SK-N-MC (cell line): ENCODE measurements around the gene RAD51D.

ENCODE experiments used
- DNase-seq: peaks from one replicate; pipeline ENCODE4 v3.0.0-alpha.2; 2011; ENCODE audit warnings: low read depth, low spot score
- H3K27ac ChIP-seq: fragments of 200-600 bp; sonication (generic); 2 replicates; pipeline ENCODE4 v1.5.1; 2016; ENCODE audit warnings: mixed run types
- H3K36me3 ChIP-seq: fragments of 200-600 bp; sonication (generic); 2 replicates; pipeline ENCODE4 v1.6.1; 2017; ENCODE audit warnings: antibody characterized with exemption, low read length, mixed read lengths; ENCODE audit not compliant: insufficient read depth
- H3K4me3 ChIP-seq: fragments of 200-600 bp; sonication (generic); 2 replicates; pipeline ENCODE4 v1.5.1; 2016
- H3K9ac ChIP-seq: fragments of 200-600 bp; sonication (generic); 2 replicates; pipeline ENCODE4 v1.8.0; 2017; ENCODE audit warnings: mixed run types, mixed read lengths; ENCODE audit not compliant: insufficient read length
- H3K9me3 ChIP-seq: fragments of 200-600 bp; sonication (generic); 2 replicates; pipeline ENCODE4 v1.6.1; 2017; ENCODE audit warnings: low read depth, mild to moderate bottlenecking, antibody characterized with exemption, low read length, moderate library complexity, mixed read lengths
- EZH2 ChIP-seq: fragments of 200-600 bp; sonication (generic); IDR thresholded peaks from one replicate; pipeline ENCODE4 v1.6.1; 2017; ENCODE audit warnings: antibody characterized with exemption
- FOXP2 ChIP-seq: optimal IDR thresholded peaks from 2 replicates; pipeline ENCODE3; 2011; ENCODE audit warnings: mild to moderate bottlenecking, moderate library complexity; ENCODE audit not compliant: insufficient read depth; ENCODE audit errors: extremely low read length, control extremely low read depth
- POLR2AphosphoS5 ChIP-seq: IDR thresholded peaks from 2 replicates; pipeline ENCODE4 v1.6.1; 2012; ENCODE audit warnings: mild to moderate bottlenecking, low read depth, low read length, borderline replicate concordance

RAD51D gene

DNA sequence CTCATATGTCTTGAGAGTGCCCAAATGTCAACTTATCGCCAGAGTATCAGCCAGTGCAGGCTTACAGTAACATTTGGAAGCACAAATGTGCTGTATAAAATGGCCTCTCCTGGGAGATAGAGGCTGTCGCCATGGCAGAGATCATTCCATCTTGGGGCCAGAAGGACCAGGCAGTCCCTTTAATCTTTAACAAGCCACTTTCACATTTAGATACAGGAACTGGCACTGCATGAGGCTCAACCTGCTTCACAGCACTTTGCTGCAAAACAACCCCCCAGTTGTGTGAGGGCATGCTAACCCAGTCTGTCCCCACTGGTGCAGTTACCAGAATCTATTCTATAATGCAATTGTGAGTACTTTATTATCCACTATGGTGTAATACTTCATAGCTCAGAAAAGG lies 51.4 kb downstream of the RAD51D start:
- H3K4me3 ChIP-seq: no peak overlapping the region
- no peak overlapping the region for H3K27ac ChIP-seq
- no peaks in the 10 kb centered on the region for H3K9me3 ChIP-seq
- H3K9ac ChIP-seq: no peak overlapping the region
- H3K36me3 ChIP-seq: no peaks in the 10 kb centered on the region
- DNase-seq: no peak
- TF ChIP-seq POLR2AphosphoS5 (no peak), EZH2 (no peak), FOXP2 (no peak)

DNA sequence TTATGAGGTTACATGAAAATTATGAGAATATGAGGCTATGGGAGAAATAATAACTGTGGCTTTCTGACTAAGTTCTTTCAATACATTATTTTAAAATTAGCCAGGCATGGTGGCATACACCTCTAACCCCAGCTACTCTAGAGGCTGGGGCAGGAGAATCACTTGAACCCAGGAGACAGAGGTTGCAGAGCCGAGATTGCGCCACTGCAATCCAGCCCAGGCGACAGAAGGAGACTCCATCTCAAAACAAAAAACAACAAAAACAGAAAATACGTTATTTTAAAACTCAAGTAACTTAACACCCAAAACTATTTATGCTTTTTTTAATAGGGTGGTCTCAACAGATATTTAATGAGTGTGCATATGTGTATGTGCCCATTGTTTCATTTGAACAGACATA lies 53.8 kb downstream of the RAD51D start:
- Histone ChIP-seq H3K4me3 (no peak overlapping the region), H3K36me3 (no peaks in the 10 kb centered on the region), H3K9ac (no peak overlapping the region), H3K9me3 (no peaks in the 10 kb centered on the region), H3K27ac (no peak overlapping the region)
- DNase-seq: no peak
- TF ChIP-seq FOXP2 (no peak), EZH2 (no peak), POLR2AphosphoS5 (no peak)

DNA sequence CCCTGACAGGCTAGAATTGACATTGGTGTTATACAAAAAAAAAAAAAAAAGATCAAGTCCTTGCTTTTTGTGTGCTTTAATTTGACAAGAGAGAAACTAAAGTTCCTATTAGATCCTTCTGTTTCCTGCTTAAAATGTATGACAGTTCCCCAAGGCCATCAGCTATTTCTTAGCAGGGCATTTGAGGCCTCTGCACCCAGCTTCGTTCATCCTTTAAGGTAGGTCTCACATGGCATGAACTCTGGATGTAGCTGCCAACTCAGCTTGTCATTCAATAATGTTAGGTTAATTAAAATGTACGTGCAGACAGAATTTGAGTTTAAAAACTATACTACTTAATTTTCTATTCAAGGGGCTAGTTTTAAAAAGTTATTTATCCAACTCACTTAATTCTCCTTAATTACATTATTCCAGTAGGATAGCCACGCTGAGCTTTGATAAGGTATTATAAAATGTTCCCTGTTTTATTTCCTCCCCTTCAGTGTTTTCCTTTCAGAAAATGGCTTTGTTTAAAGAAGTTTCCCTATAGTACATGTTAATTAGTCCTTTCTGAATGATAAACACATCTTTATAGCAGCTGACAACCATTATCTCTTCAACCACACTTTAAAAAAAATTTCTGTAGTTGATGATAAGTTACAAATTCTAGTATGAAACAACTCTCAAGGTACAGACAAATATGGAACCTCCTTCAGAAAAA lies 55.0 kb downstream of the RAD51D start:
- no peak overlapping the region for H3K27ac ChIP-seq
- H3K9ac ChIP-seq: no peak overlapping the region
- TF ChIP-seq EZH2 (no peak), POLR2AphosphoS5 (no peak), FOXP2 (no peak)
- no peak overlapping the region for H3K4me3 ChIP-seq
- H3K36me3 ChIP-seq: no peaks in the 10 kb centered on the region
- DNase-seq: no peak
- H3K9me3 ChIP-seq: no peaks in the 10 kb centered on the region

DNA sequence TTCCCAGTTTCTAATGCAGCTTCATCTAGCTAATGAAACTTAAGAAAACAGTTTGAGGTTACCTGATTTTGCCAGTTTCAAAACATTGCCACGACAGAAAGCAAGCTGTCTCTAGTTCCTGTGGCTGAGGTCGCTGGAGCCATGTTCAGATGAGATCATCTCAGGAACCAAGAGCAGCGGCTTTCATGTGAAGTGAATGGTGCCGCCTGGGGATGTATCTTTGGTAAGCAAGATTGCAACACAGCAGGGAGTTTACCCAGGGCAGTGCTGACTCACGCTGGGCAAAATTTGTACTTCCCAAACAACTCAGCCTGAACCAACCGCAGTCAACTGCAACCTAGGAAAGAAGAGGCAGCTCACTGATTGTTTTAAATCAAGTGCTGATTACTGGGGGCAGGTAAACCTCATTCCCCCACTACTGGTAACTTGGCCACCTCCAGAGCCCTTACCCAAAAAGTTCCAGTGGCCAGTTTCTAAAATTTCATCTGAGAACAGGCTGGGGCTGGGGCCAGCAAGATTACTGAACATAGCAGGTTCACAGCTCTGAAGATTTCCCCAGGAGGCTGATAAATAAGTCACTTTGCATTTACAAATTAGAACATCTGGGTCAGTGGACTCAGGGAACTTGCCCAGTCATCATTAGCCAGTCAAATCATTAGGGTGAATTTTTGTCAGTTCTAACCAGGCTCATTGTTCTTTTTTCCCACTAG lies 56.0 kb downstream of the RAD51D start, which contains the start of gene RFFL:
TSS of gene RFFL (minus strand) at position 194 of the 710 bp plus-strand sequence. CDS start 37,154 bp downstream, outside the sequence.
- H3K9me3 ChIP-seq: no peaks in the 10 kb centered on the region
- TF ChIP-seq EZH2 (no peak), FOXP2 (peak; percentile 90), POLR2AphosphoS5 (peak; percentile 31; the same call in 1 of the 2 replicates)
- peak within 1 kb of the TSS; percentile 24 for H3K9ac ChIP-seq
- H3K4me3 ChIP-seq: peak within 1 kb of the TSS; percentile 66
- no peaks in the 10 kb centered on the region for H3K36me3 ChIP-seq
- peak within 1 kb of the TSS; percentile 81 for H3K27ac ChIP-seq
- peak; percentile 95 for DNase-seq

DNA sequence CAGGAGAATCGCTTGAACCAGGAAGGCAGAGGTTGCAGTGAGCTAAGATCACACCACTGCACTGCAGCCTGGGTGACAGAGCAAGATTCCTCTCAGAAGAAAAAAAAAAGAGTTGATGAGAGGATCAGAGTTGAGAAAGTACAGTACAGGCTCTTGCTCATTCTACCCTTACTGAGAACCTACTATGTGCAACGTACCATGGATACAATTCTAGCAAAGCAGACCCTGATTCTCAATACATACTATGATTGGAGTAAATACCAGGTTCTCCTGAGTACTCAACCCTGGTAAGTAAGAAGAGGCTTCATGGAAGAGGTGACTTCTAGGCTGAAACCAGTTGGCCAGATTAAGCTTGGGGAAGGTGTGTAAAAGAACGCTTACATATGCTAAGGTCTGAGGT lies 57.4 kb downstream of the RAD51D start:
- no peak overlapping the region for H3K4me3 ChIP-seq
- no peak overlapping the region for H3K27ac ChIP-seq

DNA sequence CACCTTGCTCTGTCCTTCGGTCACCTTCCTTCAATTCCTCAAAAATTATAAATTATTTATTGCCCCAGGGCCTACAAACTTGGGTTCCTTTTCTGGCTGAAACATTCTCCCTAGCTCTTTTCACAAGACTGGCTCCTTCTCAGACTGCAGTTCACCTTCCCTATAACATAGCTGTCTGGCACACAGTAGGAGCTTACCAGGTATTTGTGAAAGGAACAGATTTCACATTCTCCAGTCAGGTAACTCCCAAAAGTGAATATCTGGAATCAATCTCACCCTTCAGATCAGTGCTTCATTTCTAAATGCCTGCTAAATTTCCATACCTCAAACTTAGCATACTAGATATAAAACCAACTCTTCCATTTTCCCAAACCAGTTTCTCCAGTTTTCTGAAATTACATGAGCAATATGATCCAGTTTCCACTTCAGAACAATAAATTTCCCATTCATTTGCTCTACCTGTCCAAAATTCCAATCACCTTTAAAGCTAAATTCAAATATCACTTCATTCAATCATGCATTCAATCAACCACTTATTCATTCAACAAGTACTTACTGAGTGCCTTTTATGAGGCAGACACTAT lies 62.2 kb downstream of the RAD51D start:
- no peak overlapping the region for H3K27ac ChIP-seq
- no peak for DNase-seq
- no peak overlapping the region for H3K4me3 ChIP-seq
- TF ChIP-seq EZH2: no peak
- no peak for TF ChIP-seq POLR2AphosphoS5
- no peak for TF ChIP-seq FOXP2
- H3K36me3 ChIP-seq: no peaks in the 10 kb centered on the region
- H3K9me3 ChIP-seq: no peaks in the 10 kb centered on the region
- H3K9ac ChIP-seq: no peak overlapping the region

More for the DNA sequence above, 57.4 kb downstream of the RAD51D start:
- no peaks in the 10 kb centered on the region for H3K9me3 ChIP-seq
- no peak overlapping the region for H3K9ac ChIP-seq
- H3K36me3 ChIP-seq: no peaks in the 10 kb centered on the region
- TF ChIP-seq EZH2: no peak
- no peak for TF ChIP-seq FOXP2
- TF ChIP-seq POLR2AphosphoS5: no peak
- DNase-seq: no peak

DNA sequence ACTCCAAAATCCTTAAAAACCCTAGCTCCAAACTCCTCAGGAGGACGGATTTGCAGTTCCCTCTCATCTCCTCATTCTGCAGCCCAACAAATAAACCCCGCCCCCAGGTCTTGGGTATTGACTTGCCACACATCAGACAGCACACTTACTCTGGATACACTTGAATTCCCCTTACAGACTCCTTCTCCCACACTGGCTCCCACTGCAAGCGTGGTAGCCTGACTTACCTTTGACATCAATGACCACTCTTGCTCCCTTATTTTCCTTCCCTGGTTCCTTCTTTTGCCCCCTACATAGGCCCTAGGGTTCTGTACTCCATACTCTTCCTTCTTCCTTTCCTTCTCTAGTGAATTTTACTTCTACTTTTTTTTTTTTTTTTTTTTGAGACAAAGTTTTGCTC lies 63.6 kb downstream of the RAD51D start:
- Histone ChIP-seq H3K36me3 (no peaks in the 10 kb centered on the region), H3K9me3 (no peaks in the 10 kb centered on the region), H3K27ac (no peak overlapping the region), H3K9ac (no peak overlapping the region), H3K4me3 (no peak overlapping the region)
- no peak for DNase-seq
- TF ChIP-seq POLR2AphosphoS5: no peak
- TF ChIP-seq EZH2: no peak
- TF ChIP-seq FOXP2: no peak

DNA sequence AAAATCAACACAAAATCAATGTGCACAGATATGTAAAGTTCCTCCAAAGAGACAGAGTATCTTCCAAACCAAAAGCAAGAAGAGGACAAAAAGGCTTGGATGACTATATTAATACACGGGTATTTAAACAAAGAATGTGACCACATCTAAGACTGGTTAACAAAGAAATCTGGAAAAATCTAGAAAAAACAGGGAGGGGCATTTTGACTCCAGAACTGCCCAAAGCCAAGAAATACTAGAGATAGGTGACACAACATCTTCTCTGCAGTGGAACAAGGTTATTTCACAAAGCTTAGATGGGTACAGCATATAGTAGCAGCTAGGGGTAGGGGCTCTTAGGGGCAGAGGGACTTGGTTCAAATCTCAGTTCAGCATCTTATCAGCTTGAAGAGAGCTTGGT lies 66.5 kb downstream of the RAD51D start:
- Histone ChIP-seq H3K27ac (no peak overlapping the region), H3K9me3 (no peaks in the 10 kb centered on the region), H3K4me3 (no peak overlapping the region), H3K36me3 (no peaks in the 10 kb centered on the region), H3K9ac (no peak overlapping the region)
- no peak for TF ChIP-seq EZH2
- TF ChIP-seq POLR2AphosphoS5: no peak
- TF ChIP-seq FOXP2: no peak
- no peak for DNase-seq

DNA sequence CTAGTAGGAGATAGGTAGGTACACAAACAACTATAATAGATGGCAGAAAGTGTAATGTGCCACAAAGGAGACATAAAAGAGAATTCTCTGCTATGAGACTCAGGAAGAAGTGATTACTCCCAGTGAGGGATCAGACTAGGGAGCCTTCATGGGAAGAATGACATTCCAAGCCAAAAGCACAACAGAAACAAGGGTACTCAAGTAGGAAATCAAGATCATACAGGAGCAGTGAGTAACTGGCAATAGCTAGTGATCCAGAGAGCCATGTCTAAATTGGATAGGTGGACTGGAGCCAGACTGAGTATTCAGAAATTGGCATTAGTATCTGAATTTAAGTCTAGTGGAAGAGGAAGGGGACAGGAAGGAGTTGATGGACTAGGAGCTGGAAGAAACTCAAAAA lies 66.9 kb downstream of the RAD51D start:
- Histone ChIP-seq H3K4me3 (no peak overlapping the region), H3K36me3 (no peaks in the 10 kb centered on the region), H3K9me3 (no peaks in the 10 kb centered on the region), H3K9ac (no peak overlapping the region), H3K27ac (no peak overlapping the region)
- no peak for TF ChIP-seq POLR2AphosphoS5
- no peak for TF ChIP-seq EZH2
- TF ChIP-seq FOXP2: no peak
- DNase-seq: no peak
